K562 (cell line): ENCODE measurements around the gene ACRBP. TPM values are rescaled to one million over a fixed set of nuclear protein-coding genes. Genes with fewer than 3 reads are reported as not detected.
A peak's percentile ranks its signal among the peaks of the same experiment; 100 is the strongest.

Source experiments
- CBFA2T2 ChIP-seq: fragments of 450-650 bp; conservative IDR thresholded peaks from 2 replicates; pipeline ENCODE4 v1.6.1; 2017; ENCODE audit warnings: mild to moderate bottlenecking
- CHD7 ChIP-seq: fragments of 200-600 bp; sonication (generic); IDR thresholded peaks from one replicate; pipeline ENCODE4 v1.6.1; 2012; ENCODE audit warnings: mild to moderate bottlenecking, low read depth, low read length, inconsistent platforms
- CREM ChIP-seq: IDR thresholded peaks from 2 replicates; pipeline ENCODE4 v1.6.1; 2014; ENCODE audit warnings: antibody characterized with exemption, low read depth
- ESRRB ChIP-seq: fragments of 250-450 bp; sonication (Bioruptor Pico); IDR thresholded peaks from 2 replicates; pipeline ENCODE4 v1.5.0; 2020; ENCODE audit warnings: mild to moderate bottlenecking, moderate library complexity, borderline replicate concordance
- EWSR1 ChIP-seq: fragments of 450-650 bp; IDR thresholded peaks from 2 replicates; pipeline ENCODE4 v1.6.1; 2018; ENCODE audit warnings: borderline replicate concordance, mild to moderate bottlenecking, low read depth, moderate library complexity; ENCODE audit not compliant: partially characterized antibody
- HNRNPLL ChIP-seq: fragments of 200-400 bp; formaldehyde crosslinking; IDR thresholded peaks from 2 replicates; pipeline ENCODE4 v1.6.1; 2017; ENCODE audit warnings: low read length, low read depth, mild to moderate bottlenecking; ENCODE audit not compliant: poor library complexity, severe bottlenecking
- ILF3 ChIP-seq: fragments of 450-650 bp; IDR thresholded peaks from 2 replicates; pipeline ENCODE4 v1.6.1; 2018; ENCODE audit warnings: antibody characterized with exemption, mild to moderate bottlenecking, moderate library complexity, borderline replicate concordance
- PKNOX1 ChIP-seq: fragments of 450-650 bp; IDR thresholded peaks from 2 replicates; pipeline ENCODE4 v1.6.1; 2016
- PRDM10 ChIP-seq: fragments of 450-650 bp; IDR thresholded peaks from 2 replicates; pipeline ENCODE4 v1.6.1; 2018; ENCODE audit not compliant: partially characterized antibody
- SMARCE1 ChIP-seq: fragments of 450-650 bp; IDR thresholded peaks from 2 replicates; pipeline ENCODE4 v1.7.1; 2016; ENCODE audit warnings: mild to moderate bottlenecking
- ZNF561 ChIP-seq: fragments of 450-650 bp; formaldehyde crosslinking; conservative IDR thresholded peaks from 2 replicates; pipeline ENCODE4 v1.4.0; 2020; ENCODE audit warnings: mild to moderate bottlenecking, moderate library complexity
- ZNF668 ChIP-seq: fragments of 250-450 bp; sonication (Bioruptor Pico); IDR thresholded peaks from 2 replicates; pipeline ENCODE4 v1.8.0; 2022; ENCODE audit warnings: mild to moderate bottlenecking, inconsistent platforms
- polyA plus RNA-seq, 8 experiments: library from polyadenylated mRNA; depleted of rRNA in 4 of 8; stranded (reverse) in 5 of 8; unstranded in 3 of 8; fragments of >200 nt; fragmentation: Nextera tagmentation in 2 of 8; fragmentation: Illumina TruSeq in 1 of 8; extraction: Ambion mirVana in 2 of 8; extraction: Trizol in 1 of 8; gene quantifications; 2 replicates each; pipeline versions ENCODE4 v1.2.1 to v1.2.3, GENCODE V29; 2011 to 2014; ENCODE audit warnings: inconsistent platforms in 1 of 8, missing spikeins in 1 of 8
- total RNA-seq, 7 experiments: library from RNA; depleted of rRNA in 6 of 7; stranded (reverse); fragments of >200 nt in 6 of 7; fragmentation: Illumina TruSeq in 2 of 7; extraction: Trizol in 2 of 7; gene quantifications; 2 replicates each; pipeline versions ENCODE4 v1.2.1 to v1.2.3, GENCODE V29; 2011 to 2021; ENCODE audit warnings: low replicate concordance in 1 of 7

ACRBP gene
- total and polyA plus RNA-seq, 9 of the 15 experiments (the other 6 are each of a cell fraction or from before 2014, with no cell fraction given): 3.1 to 31.8 (median 8.4) TPM

DNA sequence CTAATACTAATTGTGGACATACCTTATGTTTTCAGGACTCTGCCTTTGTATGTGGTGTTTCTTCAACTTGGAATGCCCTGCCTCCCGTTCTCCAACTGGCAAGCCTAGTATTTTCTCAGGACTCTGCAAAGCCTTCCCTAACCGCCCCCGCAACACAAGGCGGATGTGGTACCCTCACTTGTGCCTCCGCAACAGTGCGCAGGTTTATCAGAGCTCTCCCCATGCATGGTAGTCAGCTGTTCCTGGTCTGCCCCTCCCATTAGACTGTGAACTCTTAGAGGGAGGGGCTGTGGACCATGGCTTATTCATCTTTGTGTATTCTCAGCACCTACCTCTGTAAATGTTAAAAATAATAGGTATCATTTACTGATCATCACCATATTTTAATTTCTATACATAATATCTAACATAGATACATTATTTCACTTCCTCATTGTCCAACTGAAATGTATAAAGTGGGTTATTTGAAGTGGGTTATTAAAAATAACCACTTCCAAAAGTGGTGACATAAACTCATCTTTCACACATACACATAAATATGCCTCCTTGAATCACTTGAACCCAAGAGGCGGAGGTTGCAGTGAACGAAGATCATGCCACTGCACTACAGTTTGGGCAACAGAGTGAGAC, 20.5 kb downstream of the ACRBP start (continued):
- TF ChIP-seq CHD7: no peak
- TF ChIP-seq ZNF668: no peak
- peak; percentile 61; the same call in 1 of the 2 replicates for TF ChIP-seq SMARCE1
- TF ChIP-seq ESRRB (CRISPR knock-in tag): no peak
- peak; percentile 64 for TF ChIP-seq HNRNPLL
- TF ChIP-seq PRDM10: peak; percentile 60
- TF ChIP-seq ZNF561 (CRISPR knock-in tag): no peak
- no peak for TF ChIP-seq ILF3
- TF ChIP-seq EWSR1: no peak
- peak; percentile 46 for TF ChIP-seq CBFA2T2
- TF ChIP-seq CREM: peak; percentile 63
- no peak for TF ChIP-seq PKNOX1
